GM23248 (cell line): Measurements from ENCODE around the gene GPR160. TPM values are rescaled to one million over a fixed set of nuclear protein-coding genes. Genes with fewer than 3 reads are reported as not detected.

Experiments used
- DNase-seq: peaks from one replicate; pipeline ENCODE4 v3.0.0-alpha.2; 2015
- H2AFZ ChIP-seq: fragments of 200-600 bp; sonication (generic); 2 replicates; pipeline ENCODE4 v1.6.1; 2016; ENCODE audit warnings: antibody characterized with exemption
- H3F3A ChIP-seq: fragments of 200-600 bp; sonication (generic); 2 replicates; pipeline ENCODE4 v1.6.1; 2016; ENCODE audit warnings: mild to moderate bottlenecking, antibody characterized with exemption, mixed run types; ENCODE audit not compliant: insufficient read depth
- H3K27ac ChIP-seq: fragments of 200-600 bp; sonication (generic); 2 replicates; pipeline ENCODE4 v1.5.1; 2016; ENCODE audit warnings: mild to moderate bottlenecking
- H3K27me3 ChIP-seq: fragments of 200-600 bp; sonication (generic); replicated peaks from 2 replicates; pipeline ENCODE4 v1.6.1; 2016; ENCODE audit warnings: mild to moderate bottlenecking; ENCODE audit not compliant: insufficient read depth
- H3K36me3 ChIP-seq: fragments of 200-600 bp; sonication (generic); 2 replicates; pipeline ENCODE4 v1.6.1; 2016; ENCODE audit warnings: low read depth, mild to moderate bottlenecking
- H3K4me1 ChIP-seq: fragments of 200-600 bp; sonication (generic); 2 replicates; pipeline ENCODE4 v1.6.1; 2016; ENCODE audit warnings: mild to moderate bottlenecking; ENCODE audit not compliant: insufficient read depth
- H3K4me2 ChIP-seq: fragments of 200-600 bp; sonication (generic); one replicate; pipeline ENCODE4 v1.6.1; 2016; ENCODE audit warnings: mild to moderate bottlenecking; ENCODE audit not compliant: unreplicated experiment
- H3K4me3 ChIP-seq: fragments of 200-600 bp; sonication (generic); 2 replicates; pipeline ENCODE4 v1.5.1; 2016; ENCODE audit warnings: mild to moderate bottlenecking
- H3K79me2 ChIP-seq: fragments of 200-600 bp; sonication (generic); 2 replicates; pipeline ENCODE4 v1.6.1; 2016; ENCODE audit warnings: mild to moderate bottlenecking; ENCODE audit not compliant: insufficient read depth
- H3K9ac ChIP-seq: fragments of 200-600 bp; sonication (generic); 2 replicates; pipeline ENCODE4 v1.6.1; 2016; ENCODE audit warnings: mild to moderate bottlenecking
- H3K9me2 ChIP-seq: fragments of 200-600 bp; sonication (generic); 2 replicates; pipeline ENCODE4 v1.6.1; 2016; ENCODE audit warnings: mixed run types, mild to moderate bottlenecking, moderate library complexity; ENCODE audit not compliant: insufficient read depth
- H3K9me3 ChIP-seq: fragments of 200-600 bp; sonication (generic); one replicate; pipeline ENCODE4 v1.6.1; 2017; ENCODE audit warnings: low read depth
- H4K20me1 ChIP-seq: fragments of 200-600 bp; sonication (generic); 2 replicates; pipeline ENCODE4 v1.6.0; 2016; ENCODE audit not compliant: insufficient read depth
- EZH2 ChIP-seq: fragments of 200-600 bp; sonication (generic); IDR thresholded peaks from 2 replicates; pipeline ENCODE4 v1.6.1; 2018; ENCODE audit warnings: antibody characterized with exemption, mild to moderate bottlenecking; ENCODE audit not compliant: insufficient read depth, poor library complexity, severe bottlenecking
- EZH2phosphoT487 ChIP-seq: fragments of 200-600 bp; sonication (generic); IDR thresholded peaks from 2 replicates; pipeline ENCODE4 v1.6.1; 2018; ENCODE audit warnings: antibody characterized with exemption, moderate library complexity, mild to moderate bottlenecking, low read depth; ENCODE audit not compliant: insufficient read depth
- WGBS, 2 experiments: methylation state at CpG; one replicate each; pipeline ENCODE4 v1.1.6; 2015 to 2017; ENCODE audit warnings: low lambda C conversion rate in 2 of 2, low coverage in 1 of 2; ENCODE audit errors: missing lambda C conversion rate in 2 of 2; 5-methylcytosine and 5-hydroxymethylcytosine counted together
- in situ Hi-C: fragments of 300-500 bp; cut with MboI; formaldehyde crosslinking; loops from 2 replicates; pipeline ENCODE4 v1.15.0; 2020
- polyA plus RNA-seq: library from polyadenylated mRNA; unstranded; fragments of >200 nt; fragmentation: Nextera tagmentation; extraction: Ambion mirVana; gene quantifications from 2 replicates; pipeline ENCODE4 v1.2.1, GENCODE V29; 2016
- total RNA-seq: library from RNA; depleted of rRNA; stranded (reverse); fragments of >200 nt; shearing (Covaris generic); gene quantifications from 2 replicates; pipeline ENCODE4 v1.2.3, GENCODE V29; 2014

Gene GPR160
- total and polyA plus RNA-seq, 2 experiments from 2014 or later, result 0.73 to 0.76 TPM

DNA sequence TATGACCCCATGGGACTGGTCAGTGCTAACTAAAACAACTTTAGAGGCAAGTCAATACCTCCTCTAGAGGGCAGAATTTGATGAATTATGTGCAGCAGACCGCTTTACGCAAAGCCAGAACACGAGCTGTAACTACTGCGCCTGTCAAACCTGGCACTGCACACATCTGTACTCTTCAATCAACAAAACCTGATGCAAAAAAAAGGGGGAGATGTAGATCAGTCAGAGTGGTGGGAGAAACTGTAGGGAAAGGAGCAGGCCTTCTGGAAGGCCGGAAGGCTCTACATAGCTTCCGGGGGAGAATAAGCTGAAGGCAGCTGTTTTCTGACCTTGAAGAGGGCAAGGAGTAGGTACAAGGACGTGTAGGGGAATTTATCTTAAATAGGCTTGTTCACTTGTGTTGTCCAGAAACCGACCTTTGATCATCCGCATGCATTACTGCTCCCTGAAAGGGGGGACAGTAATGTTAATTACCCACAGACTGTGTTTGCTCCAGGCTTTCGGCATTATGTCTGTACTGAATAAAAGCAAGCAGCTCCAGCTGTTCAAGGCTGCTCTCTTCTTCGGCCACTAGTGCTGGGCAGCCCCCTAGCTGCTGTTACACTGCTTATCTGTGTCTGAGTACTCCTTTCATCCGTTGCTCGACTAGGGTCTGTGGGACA lies 41.0 kb downstream of the GPR160 start:
- in situ Hi-C loops, result no loop called here

DNA sequence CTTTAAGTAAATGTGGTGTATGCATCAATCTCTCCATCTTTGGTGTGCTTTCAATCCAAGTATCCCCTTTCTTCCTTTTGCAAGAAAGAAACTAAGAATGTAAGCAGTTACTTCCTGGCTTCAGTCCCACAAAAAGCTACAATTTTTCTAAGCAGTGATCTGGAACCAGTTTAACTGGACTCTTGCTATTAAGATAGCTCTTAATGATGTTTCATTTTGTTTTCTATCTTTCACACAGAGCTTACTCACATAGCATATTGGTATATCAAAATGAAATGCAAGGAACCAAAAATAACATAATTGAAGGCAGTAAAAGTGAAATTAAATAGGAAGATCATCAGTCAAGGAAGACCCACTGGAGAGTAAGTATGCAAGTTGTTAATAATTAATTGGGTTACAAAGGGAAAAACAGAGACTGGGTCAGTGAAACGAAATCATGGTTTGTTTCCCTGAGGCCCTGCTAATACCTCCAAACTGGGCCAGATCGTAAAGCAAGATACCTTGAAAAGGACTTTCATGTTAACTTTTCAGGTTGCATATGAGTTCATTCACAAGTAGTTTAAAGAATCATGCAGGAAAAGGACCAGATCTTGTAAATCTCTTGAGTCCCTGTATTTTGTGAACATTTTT lies 41.9 kb downstream of the GPR160 start:
- Histone ChIP-seq H2AFZ (no peak overlapping the region), H3K4me1 (peaks cover 13% of the 10 kb centered on the region), H3K9ac (no peak overlapping the region), H3K79me2 (no peaks in the 10 kb centered on the region), H3K9me2 (no peaks in the 10 kb centered on the region), H4K20me1 (no peaks in the 10 kb centered on the region), H3K4me2 (no peak overlapping the region), H3K27me3 (no peaks in the 10 kb centered on the region), H3F3A (peaks cover 18% of the 10 kb centered on the region), H3K36me3 (peaks cover 21% of the 10 kb centered on the region; the same call in 1 of the 2 replicates), H3K4me3 (no peak overlapping the region), H3K27ac (no peak overlapping the region), H3K9me3 (no peaks in the 10 kb centered on the region)
- TF ChIP-seq EZH2 (no peak), EZH2phosphoT487 (no peak)
- in situ Hi-C loops, result no loop called here
- DNase-seq, result no peak
- WGBS, 2 experiments, result 79 to 83% methylated on average over 2 of the region's 2 CpGs

More for the DNA sequence above, 41.0 kb downstream of the GPR160 start:
- Histone ChIP-seq H3K36me3 (peaks cover 13% of the 10 kb centered on the region; the same call in 1 of the 2 replicates), H3K4me2 (no peak overlapping the region), H3K4me1 (peaks cover 13% of the 10 kb centered on the region), H2AFZ (no peak overlapping the region), H3F3A (peaks cover 18% of the 10 kb centered on the region), H4K20me1 (no peaks in the 10 kb centered on the region), H3K9me3 (no peaks in the 10 kb centered on the region), H3K79me2 (no peaks in the 10 kb centered on the region), H3K27me3 (no peaks in the 10 kb centered on the region), H3K9ac (no peak overlapping the region), H3K27ac (no peak overlapping the region), H3K9me2 (no peaks in the 10 kb centered on the region), H3K4me3 (no peak overlapping the region)
- TF ChIP-seq EZH2phosphoT487 (no peak), EZH2 (no peak)
- no peak for DNase-seq
- WGBS, 2 experiments, result 90% methylated on average over 13 of the region's 13 CpGs

DNA sequence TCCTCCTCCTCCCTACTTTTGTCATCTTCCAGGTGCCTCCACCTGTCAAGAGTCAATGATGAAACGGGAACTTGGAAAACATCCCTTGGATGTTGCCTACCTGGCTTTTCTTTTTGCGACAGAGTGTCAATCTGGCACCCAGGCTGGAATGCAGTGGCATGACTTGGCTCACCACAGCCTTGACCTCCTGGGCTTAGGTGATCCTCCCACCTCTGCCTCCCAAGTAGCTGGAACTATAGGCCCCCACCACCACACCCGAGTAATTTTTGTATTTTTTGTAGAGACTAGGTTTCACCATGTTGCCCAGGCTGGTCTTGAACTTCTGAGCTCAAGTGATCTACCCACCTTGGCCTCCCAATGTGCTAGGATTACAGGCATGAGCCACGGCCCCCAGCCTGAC lies 42.8 kb downstream of the GPR160 start:
- H3K36me3 ChIP-seq, result peaks cover 30% of the 10 kb centered on the region
- no peaks in the 10 kb centered on the region for H3K27me3 ChIP-seq
- H3K4me3 ChIP-seq, result no peak overlapping the region
- H3K9ac ChIP-seq, result no peak overlapping the region
- no peaks in the 10 kb centered on the region for H4K20me1 ChIP-seq
- no peak overlapping the region for H3K27ac ChIP-seq
- peaks cover 18% of the 10 kb centered on the region for H3F3A ChIP-seq
- WGBS, 2 experiments, result 94 to 97% methylated on average over 4 of the region's 4 CpGs
- no peak for DNase-seq
- in situ Hi-C loops, result no loop called here
- no peaks in the 10 kb centered on the region for H3K9me2 ChIP-seq
- no peak overlapping the region for H3K4me2 ChIP-seq
- H2AFZ ChIP-seq, result no peak overlapping the region
- peaks cover 13% of the 10 kb centered on the region for H3K4me1 ChIP-seq
- no peaks in the 10 kb centered on the region for H3K79me2 ChIP-seq
- TF ChIP-seq EZH2 (no peak), EZH2phosphoT487 (no peak)
- no peaks in the 10 kb centered on the region for H3K9me3 ChIP-seq

DNA sequence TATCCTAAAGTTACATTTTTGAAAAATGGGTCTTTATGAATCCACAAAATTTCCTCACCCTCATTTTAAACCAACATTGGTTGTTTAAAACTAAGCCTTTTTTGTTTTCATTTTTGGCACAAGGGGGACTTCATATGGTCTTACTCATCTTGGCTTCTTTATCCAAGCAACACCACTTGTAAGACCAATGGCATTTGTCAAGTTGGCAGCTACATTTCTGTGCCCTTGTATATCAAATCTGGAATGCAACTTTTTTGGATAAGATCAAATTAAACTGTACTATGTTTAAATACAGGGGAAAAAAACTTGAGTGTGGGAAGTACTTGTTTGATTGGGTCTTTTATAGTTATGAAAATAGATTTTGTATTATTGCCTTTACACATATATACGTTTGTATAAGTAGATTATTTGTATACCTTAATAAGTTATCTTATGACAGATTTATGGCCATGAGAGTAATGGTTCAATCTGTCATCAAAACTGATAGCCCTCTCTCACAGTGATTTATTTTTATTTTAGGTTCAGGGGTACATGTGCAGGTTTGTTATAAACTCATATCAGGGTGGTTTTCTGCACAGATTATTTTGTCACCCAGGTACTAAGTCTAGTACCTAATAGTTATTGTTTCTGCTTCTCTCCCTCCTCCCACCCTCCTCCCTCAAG lies 43.4 kb downstream of the GPR160 start:
- Histone ChIP-seq H3K4me3 (no peak overlapping the region), H3K4me1 (peaks cover 13% of the 10 kb centered on the region), H3K27me3 (no peaks in the 10 kb centered on the region), H4K20me1 (no peaks in the 10 kb centered on the region), H3K79me2 (no peaks in the 10 kb centered on the region), H3K9ac (no peak overlapping the region), H3F3A (peaks cover 18% of the 10 kb centered on the region), H3K4me2 (no peak overlapping the region), H3K36me3 (peaks cover 35% of the 10 kb centered on the region), H3K9me2 (no peaks in the 10 kb centered on the region), H2AFZ (no peak overlapping the region), H3K27ac (no peak overlapping the region), H3K9me3 (no peaks in the 10 kb centered on the region)
- peak; percentile 49 for DNase-seq
- in situ Hi-C loops, result no loop called here
- WGBS, 2 experiments, result 89 to 100% methylated on average over 1 of the region's 1 CpG
- TF ChIP-seq EZH2, result no peak
- no peak for TF ChIP-seq EZH2phosphoT487
